ENCODE results near the gene NAV2.
"Not testable (repeated sequence)": the region's sequence is repeated elsewhere in the genome, so short reads cannot be mapped to it uniquely, and the experiment has no call there.

The NAV2 gene

DNA sequence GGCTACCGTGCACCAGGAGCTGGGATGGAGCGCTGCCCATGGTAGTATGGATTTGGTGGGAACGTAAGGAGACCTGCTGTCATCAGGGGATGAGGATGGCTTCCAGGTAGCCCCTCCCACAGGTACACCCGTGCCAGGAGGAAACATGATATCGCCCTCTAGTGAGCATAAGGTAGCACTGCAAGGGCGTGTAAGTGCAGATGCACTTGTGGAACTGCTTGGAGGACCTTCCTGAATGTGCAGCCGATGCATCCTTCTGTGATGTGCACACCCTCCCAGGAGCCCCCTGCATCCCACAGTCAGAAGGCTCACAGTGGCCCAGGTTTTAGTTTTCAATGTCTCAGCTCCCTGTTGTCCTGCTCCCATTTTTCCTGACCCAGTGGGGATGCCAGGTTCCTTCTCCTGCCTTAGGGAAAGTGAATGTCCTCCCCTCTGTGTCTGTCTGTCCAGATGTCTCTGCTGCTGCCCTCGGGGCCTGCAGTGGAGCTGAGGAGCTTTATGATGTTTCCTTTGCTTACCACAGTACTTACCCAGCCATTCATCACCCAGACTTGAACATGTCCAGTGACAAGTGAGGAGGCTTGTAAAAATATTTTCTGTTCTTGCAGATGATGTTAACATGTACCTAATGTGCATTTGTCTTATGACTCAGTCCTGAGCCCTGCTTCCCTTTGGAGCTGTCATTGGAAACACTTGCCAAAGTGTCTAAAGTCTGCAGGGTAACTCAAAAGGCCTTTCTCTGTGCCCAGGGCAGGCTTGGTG, 398.5 kb downstream of the NAV2 start:
- peak; percentile 16 to 72 for DNase-seq

GRCh38 chr11:20111871-20112270, 399.2 kb downstream of the NAV2 start:
- DNase-seq: no peak

DNA sequence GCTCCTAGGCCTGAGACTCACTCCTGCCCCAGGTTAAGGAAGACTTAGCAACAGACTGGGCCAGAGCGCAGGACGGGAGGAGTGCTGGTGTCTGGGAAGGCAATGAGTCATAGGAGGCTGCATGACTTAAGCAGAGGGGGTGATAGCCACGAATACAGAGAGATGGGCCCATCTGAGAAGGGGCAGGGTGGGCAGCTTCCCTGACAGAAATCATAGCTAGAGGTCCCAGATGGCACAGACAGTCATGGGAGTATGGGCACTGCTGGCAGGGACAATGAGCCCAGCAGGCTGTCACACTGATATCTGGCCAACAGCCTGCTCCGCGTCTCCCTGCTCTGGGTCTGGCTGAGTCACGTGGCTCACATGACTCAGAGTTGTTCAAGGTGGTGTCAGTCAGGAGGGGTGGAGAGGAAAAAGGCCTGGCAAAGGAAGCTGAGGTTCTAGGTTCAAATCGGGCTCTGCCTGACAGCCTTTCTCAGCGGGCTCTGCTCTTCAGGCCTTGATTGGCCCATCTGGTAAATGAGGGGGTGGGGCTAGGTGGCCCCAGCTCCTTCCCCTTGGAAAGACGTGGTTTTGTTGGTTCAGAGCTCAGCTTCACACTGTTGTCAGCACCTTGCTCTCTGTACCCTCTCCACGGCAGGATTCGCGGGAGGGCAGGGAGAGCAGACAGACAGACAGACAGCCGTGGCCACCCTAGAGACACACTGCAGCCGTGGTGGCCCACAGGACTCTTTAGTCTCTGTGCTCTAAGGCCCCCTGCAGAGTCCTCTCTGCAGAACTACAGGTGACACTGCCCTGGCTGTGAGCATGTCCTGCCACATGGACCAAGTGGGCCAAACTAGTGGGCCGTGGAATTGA, 399.9 kb downstream of the NAV2 start:
- no peak for DNase-seq

- no peak for DNase-seq
Observed at GRCh38 chr11:20113149-20113438, 400.5 kb downstream of the NAV2 start.

GRCh38 chr11:20114588-20114987, 402.0 kb downstream of the NAV2 start:
- DNase-seq: no peak

DNA sequence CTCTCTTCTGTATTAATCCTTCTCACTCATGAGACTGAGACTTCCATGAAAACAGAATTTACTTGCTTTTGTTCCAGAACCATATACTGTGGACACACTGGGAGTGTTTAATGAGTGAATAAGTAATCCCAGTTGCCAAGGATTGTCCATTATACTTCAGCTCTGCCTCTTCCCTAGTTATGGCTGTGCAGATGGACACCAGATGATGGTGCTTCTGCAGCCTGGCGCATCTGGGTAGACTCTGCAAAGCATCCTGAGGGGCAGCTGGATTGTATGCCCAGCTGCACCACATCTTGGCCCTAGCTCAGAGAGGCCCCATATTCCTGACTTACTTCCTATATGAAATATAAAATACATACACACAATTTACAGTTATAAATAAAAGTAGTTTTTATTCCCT, 404.2 kb downstream of the NAV2 start:
- no peak for DNase-seq

- DNase-seq: no peak
Observed at GRCh38 chr11:20117291-20117690, 404.7 kb downstream of the NAV2 start.

GRCh38 chr11:20118209-20118608, 405.6 kb downstream of the NAV2 start:
- no peak for DNase-seq

GRCh38 chr11:20119315-20119714, 406.7 kb downstream of the NAV2 start:
- DNase-seq: no peak

- DNase-seq: no peak
Observed at GRCh38 chr11:20120134-20120925, 407.7 kb downstream of the NAV2 start.

GRCh38 chr11:20122131-20122530, 409.5 kb downstream of the NAV2 start:
- no peak for DNase-seq

DNA sequence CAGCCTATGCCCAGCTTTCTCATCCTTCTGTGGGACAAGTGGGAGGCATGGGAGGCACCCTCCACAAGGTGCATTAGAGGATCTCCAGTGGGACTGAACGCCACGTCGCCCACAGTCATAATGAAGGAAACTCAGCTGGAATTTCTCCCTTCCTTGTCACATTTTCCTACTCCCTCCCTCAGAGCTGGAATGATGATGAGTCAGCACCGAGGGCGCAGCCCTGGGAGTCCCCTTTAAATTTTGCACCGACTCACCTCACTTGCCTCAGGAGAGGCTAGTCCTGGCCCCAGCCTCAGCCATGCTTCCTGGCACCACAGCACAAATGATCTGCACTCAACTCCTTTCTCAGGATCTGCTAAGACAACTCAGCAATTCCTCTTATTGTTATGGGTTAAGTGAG, 413.3 kb downstream of the NAV2 start:
- no peak for DNase-seq

DNA sequence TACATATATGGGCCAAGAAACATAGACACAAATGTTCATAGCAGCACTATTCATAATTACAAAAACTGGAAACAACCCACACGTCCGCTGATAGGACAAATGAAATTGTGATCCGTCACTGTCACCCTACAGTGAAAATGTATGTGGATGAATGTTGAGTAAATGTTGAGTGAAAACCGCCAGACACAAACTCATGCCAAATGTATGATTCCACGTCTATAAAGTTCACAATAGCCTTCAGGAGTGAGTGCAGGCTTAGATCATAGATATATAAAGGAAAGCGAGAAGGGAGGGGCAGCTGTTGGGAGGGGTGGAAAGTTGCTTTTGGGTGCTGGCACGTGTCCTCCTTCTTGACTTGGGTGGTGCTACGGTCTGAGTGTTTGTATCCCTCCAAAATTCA, 414.1 kb downstream of the NAV2 start:
- no peak for DNase-seq

DNA sequence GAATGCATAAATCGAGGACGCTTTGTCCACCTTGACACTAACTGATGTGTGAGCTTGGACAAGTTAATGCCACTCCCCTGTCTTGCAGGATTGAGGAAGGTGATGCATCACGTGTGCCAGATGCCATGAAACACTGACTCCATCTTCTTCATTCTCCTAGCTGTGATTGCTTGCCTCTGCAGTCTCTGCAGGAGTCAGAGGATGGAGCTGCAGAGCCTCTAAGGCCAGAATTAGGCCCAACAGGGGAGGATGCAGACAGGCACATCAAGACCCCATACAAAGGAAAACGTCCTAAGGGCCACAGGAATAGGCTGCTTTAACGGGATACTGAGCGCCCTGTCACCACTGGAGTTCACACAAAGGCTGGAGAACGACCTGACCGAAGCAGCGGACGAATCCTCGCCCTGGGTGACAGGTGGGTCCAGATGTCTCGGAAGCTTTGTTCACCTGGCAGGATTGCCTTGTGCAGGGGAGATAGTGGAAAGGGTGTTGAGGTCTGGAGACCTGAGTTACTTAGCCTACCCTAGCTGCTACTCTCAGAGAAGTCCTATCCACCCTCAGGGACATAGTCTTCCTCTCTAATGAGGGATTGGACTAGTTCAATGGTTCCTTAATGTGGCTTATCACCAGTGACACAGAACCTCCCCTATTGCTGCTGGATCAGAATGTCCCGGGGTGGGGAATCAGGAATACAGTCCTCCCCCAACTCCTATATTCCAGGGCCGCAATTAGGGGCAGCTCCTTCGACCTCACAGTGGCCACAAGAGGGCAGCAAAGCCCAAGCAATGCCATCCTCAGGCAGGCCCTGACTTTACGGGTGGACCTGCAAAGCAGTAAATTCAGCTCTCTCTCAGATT, 415.3 kb downstream of the NAV2 start:
- peak; percentile 37 to 59 for DNase-seq

- DNase-seq: not testable (repeated sequence)
Observed at GRCh38 chr11:20128528-20128825, 415.8 kb downstream of the NAV2 start.

- no peak for DNase-seq
Observed at GRCh38 chr11:20129665-20130064, 417.0 kb downstream of the NAV2 start.

- DNase-seq: no peak
Observed at GRCh38 chr11:20131788-20132666, 419.4 kb downstream of the NAV2 start.

DNA sequence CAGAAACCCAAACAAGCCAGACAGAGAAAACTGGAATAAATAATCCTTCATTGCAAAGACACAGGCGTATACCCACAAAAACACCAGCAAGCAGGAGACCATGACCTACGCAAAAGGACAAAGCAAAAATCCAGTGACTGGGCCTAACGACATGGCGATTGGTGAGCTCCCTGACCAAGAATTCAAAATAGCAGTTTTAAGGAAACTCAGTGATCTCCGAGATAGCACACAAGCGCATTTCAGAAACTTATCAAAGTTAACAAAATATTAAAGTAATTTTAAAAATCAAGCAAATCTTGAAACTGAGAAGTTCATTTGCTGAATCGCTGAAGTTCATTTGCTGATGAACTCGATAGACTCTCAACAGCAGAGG, 420.0 kb downstream of the NAV2 start:
- DNase-seq: no peak

GRCh38 chr11:20134991-20135736, 422.5 kb downstream of the NAV2 start:
- no peak for DNase-seq

DNA sequence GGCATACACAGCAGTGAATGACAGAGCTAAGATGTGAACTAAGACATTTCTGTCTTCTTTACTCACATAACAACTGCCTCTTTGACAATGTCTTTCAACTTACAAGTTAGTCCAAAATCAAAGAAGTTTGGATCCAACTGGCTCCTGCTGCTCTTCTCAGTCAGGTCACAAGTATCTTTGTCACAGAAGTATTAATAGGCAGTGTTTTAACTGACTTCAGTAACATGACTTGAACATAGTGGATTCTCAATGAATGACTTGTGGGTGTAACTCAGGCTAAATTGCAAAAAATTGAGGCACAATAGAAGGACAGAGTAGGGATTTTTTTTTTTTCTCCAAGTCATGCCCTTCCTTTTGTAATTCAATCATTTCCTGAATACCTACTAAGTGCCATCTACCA, 425.0 kb downstream of the NAV2 start:
- DNase-seq: no peak

GRCh38 chr11:20138707-20139106, 426.1 kb downstream of the NAV2 start:
- DNase-seq: no peak

Measured in NCI-H187 (cell line).